GF-D8 (cell line): Measurements from ENCODE around the gene DMRTC1B.
"Not testable (repeated sequence)": the region's sequence is repeated elsewhere in the genome, so short reads cannot be mapped to it uniquely, and the experiment has no call there.

ENCODE experiments used
- DNase-seq: peaks from one replicate; lab custom pipeline; 2025; lab: John Stamatoyannopoulos, UW

The DMRTC1B gene, protein sequence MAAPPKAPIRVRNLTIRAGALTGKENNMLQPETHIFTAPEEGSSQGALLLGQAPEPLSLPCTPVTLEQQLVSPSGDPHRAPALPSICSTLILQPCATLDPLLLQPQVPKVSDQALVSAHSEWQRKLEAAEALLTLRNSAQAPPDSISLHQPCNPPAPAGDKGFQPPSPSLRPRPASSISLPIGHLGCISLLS

DNA sequence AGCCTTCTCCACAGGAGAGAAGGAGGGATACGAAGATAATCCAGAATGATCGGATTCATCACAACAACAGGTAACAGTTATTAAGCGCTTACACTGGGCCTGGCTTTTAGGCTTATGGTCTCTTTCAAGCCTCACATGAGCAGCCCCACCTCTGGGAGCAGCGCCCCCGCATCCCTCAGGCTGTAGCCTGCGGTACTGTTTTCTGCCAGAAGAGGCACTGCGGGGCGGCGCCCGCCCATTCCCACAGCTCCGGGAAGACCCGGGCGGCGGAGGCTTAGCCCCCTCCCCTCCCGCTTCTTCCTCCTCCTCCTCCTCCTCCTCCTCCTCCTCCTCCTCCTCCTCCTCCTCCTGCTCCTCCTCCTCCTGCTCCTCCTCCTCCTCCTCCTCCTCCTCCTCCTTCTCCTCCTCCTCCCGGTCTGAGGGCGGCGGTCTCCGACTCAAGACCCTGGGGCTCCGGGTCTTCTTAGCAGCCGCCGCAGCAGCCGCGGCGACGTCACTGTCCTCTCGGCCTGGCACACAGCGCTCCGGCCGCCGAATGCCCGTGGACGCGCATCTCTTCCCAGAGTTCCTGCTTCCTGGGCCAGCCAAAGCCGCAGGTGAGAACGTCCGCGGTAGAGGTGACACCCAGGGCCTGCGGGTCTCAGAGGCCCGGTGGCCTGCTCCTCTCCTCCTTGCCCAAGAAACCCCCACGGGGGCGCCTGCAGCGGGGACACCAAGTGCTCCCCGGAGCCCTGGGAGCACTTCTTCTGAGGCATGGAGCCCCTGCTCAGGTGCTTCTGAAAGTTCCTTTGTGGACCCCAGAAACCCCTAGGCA, at the start of gene DMRTC1B:
Gene DMRTC1B (plus strand): TSS at position 238 of the 814 bp plus-strand sequence. CDS start 68,246 bp downstream, outside the sequence.
- DNase-seq = not testable (repeated sequence)

DNA sequence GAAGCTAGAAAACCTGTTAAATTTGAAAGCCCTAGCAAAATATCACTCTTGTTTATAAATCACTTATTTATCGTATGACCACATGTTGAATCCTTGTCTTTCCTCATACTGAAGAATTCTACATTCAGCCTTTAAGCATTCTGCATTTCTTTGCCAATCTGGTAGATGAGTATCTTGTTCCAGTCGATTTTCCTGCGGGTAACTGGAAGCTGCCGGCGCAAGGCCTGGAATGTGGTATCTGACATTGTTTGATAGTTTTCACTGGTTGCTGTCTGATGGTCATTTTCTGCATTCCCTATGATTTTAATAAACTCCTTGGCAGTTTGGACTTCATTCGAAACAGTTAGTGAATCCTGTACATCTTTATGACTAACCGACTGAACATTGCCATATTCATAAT, 48.8 kb upstream of the DMRTC1B start:
- no peak for DNase-seq

DNA sequence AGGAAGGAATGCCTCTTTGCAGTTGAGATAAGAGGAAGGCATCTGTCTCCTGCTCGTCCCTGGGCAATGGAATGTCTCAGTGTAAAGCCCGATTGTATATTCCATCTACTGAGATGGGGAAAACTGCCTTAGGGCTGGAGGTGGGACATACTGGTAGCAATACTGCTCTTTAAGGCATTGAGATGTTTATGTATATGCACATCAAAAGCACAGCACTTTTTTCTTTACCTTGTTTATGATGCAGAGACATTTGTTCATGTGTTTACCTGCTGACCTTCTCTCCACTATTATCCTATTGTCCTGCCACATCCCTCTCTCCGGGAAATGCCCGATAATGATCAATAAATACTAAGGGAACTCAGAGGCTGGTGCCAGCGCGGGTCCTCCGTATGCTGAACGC, 43.1 kb upstream of the DMRTC1B start:
- not testable (repeated sequence) for DNase-seq

DNA sequence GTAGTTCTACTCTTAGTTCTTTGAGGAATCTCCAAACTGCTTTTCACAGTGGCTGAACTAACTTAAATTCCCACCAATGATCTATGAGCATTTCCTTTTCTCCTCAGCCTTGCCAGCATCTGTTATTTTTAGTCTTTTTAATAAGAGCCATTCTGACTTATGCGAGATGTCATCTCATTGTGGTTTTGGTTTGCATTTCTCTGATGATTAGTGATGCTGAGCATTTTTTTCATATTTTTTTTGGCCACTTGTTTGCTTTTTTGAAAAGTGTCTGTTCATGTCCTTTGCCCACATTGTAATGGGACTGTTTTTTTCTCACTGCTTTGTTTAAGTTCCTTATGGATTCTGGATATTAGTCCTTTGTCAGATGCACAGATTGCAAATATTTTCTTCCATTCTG, 41.1 kb upstream of the DMRTC1B start:
- DNase-seq = no peak

DNA sequence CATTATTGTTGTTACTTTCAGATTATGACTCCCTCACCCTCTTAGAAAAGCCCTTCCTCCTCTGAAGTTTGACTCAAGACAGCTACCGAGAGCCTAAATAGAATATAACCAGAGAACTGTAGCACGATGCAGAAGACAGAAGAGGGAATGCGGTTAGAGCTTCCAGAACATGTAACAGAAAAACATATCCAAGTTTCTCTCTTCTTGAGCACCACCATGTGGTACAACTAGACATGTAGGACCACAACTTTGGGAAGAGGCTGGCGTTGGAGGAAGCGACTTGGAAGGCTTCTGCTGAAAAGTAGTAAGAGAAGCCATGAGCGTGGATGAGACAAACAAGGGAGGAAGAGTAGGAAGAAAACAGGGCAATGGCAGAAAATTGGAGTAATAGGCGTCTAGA, 31.1 kb upstream of the DMRTC1B start:
- not testable (repeated sequence) for DNase-seq

DNA sequence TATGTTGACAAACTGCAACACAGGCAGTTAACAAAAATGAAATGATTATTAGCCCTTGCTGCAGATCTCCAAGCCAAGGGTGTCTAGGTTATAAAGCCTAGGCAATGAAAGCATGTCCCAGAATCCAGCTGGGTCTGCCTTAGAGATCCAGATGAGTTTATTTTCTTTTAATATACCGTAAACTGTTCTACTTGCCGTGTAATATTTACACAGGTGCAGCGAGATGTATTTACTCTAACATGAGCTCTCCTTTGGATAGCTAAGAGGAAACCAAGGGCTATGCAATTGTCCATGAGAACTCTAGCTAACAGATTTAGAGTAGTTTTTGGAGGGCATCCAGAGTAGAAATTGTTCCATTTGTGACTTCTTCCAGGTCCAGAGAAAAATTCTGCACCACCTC, 28.1 kb upstream of the DMRTC1B start:
- not testable (repeated sequence) for DNase-seq

DNA sequence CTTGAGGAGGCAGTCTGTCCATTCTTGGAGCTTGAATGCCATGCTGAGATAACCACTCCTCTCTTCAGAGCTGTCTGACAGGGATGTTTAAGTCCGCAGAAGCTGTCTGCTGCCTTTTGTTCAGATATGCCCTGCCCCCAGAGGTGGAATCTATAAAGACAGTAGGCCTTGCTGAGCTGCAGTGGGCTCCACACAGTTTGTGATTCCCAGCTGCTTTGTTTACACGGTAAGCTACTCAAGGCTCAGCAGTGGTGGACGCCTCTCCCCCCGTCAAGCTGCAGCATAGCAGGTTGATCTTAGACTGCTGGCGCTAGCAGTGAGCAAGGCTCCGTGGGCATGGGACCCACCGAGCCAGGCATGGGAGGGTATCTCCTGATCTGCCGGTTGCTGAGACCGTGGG, 16.2 kb upstream of the DMRTC1B start:
- DNase-seq = not testable (repeated sequence)

DNA sequence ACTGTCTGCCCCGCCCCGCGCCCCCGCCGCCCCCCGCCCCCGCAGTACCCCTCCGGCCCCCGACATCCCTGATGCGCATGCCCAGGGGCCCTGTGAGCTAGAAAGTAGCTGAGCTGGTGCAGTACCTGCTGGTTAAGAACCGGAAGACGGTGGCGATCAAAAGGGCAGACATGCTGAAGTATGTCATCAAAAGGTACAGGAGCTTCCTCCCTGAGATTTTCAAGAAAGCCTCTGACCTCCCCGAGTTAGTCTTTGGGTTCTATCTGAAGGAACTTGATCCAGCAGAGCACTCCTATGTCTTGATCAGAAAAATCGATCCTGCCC, 739 bp downstream of the DMRTC1B start:
- not testable (repeated sequence) for DNase-seq

DNA sequence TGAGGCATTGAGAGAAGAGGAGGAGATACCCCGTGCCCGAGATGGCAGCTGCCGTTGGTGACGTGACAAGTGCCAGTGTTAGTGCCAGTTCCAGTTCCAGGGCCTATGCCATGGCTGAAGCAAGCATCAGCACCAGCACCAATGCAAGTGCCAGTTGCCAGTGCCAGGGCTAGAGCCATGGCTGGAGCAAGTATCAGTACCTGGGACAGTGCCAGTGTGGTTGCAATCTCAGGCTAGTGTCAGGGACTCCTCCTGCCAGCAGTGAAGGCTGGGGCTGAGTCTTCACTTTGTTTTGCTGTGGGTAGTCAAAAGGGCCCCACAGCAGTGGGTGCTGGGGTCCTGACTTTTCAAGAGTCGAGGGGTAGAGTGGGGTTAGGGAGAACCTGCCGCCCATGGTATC, 1.5 kb downstream of the DMRTC1B start:
- DNase-seq = not testable (repeated sequence)

DNA sequence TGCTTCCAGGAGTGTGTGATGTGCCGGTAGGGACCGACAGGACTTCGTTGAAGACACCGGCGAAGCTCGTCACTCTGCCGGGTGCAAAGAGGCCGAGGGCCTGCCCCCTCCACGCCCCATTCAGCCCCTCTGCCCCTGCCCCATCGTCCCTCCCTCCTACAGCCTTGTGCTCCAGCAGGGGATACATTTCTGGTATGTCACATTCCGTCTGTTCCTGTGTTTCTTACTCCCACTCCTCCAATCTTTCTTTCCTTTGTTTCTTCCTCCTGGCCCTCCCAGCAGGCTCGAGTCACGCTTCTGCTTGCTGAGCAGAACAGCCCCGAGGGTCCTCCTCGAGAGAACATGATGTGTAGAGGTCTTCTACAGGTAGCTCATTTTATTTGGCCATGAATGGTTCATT, 5.9 kb downstream of the DMRTC1B start, which contains the start of gene FAM236B:
Gene FAM236B (minus strand): TSS at position 101 of the 400 bp plus-strand sequence. CDS start 100 bp downstream, at position 1.
- DNase-seq = not testable (repeated sequence)

DNA sequence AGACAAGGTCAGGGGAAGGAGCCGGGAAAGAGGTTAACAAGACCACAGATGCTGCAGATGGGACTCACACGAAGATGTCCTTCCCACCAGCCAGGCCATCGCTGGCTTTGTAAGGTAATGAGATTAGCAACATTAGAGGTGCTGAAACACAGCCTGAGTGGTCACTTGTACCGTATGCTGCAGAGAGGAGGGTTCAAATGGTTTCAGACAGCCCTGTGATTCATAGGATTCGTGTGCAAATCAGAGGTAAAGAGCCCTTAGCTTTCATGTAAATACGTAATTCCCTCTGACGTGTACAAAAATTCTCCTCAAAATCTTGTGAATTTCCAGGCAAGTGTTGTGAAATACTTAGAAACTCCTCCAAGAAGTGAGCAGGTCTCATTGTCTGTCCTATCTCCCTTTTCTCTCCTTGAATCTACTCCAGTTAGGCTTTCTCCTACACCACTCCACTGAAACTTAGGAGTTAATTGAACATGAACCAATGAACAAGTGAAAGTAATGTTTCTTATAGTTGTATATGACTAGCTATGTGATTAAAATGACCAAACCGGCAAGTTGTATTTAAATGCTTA, 6.8 kb downstream of the DMRTC1B start:
- not testable (repeated sequence) for DNase-seq

DNA sequence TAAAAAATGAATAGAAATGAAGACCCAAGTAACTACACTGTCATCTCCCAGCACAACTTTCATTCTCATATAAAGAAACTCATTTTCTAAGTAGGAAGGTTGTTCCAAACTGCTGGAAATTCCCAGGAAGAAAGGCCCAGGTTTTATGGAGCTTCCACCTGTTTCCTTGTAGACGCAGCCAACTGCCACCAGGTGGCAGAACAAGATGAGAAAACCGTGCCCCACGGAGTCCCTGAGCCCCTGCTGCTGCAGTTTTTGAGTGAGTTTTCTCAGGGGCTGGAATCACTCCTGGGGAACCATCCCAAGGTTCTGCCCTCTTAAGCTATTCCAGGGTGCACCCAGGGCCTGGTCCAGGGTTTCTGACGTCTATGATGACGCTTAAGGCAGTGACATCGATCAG, 7.3 kb downstream of the DMRTC1B start:
- not testable (repeated sequence) for DNase-seq

DNA sequence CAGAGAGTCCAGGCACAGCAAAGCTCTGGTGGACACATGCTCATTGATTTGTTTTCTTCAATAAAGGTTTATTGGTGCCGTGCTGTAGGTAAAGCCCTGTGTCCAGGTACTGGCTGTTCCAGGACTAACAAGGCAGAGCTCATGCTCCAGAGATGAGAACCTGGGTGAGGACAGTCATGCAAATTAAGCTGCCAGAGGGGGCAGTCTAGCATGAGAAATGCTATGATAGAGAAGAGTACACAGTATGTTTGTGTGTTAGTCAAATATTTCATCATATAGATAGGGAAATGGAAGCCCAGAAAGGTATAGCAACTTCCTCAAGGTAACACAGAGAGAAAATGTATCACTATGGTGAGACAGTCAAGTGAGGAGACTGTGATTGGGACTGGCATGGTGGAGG, 11.5 kb downstream of the DMRTC1B start:
- DNase-seq = not testable (repeated sequence)

DNA sequence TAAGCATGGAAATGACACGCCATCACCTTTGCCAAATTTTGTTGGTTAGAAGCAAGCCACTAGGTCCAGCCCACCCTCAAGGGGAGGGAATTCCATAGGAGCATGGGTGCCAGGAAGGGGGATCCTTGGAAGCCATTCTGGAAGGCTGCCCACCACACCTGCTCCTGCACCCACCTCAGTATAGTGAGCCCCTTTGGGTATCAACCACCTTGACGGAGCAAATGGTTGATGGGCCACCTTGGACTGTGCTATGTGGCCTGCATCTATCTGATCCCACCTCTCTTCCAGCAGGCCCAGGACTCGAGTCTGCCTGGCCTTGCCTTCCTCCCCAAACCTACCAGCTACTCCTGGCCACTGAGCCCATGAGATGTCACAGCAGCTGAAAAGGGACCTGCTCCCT, 13.7 kb downstream of the DMRTC1B start:
- DNase-seq = not testable (repeated sequence)

DNA sequence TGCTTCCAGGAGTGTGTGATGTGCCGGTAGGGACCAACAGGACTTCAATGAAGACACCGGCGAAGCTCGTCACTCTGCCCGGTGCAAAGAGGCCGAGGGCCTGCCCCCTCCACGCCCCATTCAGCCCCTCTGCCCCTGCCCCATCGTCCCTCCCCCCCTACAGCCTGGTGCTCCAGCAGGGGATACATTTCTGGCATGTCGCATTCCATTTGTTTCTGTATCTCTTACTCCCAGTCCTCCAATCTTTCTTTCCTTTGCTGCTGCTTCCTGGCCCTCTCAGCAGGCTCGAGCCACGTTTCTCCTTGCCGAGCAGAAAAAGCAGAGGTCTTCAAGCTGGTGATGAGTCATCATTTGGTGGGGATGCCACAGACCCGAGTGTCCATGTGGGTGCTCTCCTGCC, 31.4 kb downstream of the DMRTC1B start, which contains the start of gene FAM236D:
Gene FAM236D (minus strand): TSS at position 101 of the 400 bp plus-strand sequence. CDS start 100 bp downstream, at position 1.
- DNase-seq = not testable (repeated sequence)

DNA sequence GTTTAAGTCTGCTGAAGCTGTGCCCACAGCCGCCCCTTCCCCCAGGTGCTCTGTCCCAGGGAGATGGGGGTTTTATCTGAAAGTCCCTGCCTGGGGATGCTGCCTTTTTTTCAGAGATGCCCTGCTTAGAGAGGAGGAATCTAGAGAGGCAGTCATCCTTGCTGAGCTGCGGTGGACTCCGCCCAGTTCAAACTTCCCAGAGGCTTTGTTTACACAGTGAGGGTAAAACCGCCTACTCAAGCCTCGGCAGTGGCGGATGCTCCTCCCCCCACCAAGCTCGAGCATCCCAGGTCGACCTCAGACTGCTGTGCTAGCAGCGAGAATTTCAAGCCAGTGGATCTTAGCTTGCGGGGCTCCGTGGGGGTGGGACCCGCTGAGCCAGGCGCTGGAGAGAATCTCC, 54.0 kb downstream of the DMRTC1B start:
- DNase-seq = not testable (repeated sequence)

DNA sequence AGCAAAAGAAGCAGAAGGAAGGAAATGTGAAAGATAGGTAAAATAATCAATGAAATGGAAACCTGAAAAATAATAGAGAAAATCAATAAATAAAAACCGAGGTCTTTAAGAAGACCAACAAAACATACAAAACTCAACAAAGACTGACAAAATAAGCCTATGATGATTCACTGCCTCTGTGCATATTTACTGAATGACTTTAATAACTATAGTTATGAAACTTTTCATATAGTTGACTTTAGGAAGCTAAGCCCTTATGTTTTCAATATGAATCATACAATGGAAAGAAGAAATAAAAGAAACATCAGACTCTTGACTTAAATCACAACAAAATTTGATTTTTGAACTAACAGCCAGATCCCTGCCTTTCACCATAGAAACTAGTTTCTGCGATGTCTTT, 60.8 kb downstream of the DMRTC1B start:
- not testable (repeated sequence) for DNase-seq

DNA sequence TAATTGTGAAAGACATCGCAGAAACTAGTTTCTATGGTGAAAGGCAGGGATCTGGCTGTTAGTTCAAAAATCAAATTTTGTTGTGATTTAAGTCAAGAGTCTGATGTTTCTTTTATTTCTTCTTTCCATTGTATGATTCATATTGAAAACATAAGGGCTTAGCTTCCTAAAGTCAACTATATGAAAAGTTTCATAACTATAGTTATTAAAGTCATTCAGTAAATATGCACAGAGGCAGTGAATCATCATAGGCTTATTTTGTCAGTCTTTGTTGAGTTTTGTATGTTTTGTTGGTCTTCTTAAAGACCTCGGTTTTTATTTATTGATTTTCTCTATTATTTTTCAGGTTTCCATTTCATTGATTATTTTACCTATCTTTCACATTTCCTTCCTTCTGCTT, 106.2 kb downstream of the DMRTC1B start:
- DNase-seq = not testable (repeated sequence)

DNA sequence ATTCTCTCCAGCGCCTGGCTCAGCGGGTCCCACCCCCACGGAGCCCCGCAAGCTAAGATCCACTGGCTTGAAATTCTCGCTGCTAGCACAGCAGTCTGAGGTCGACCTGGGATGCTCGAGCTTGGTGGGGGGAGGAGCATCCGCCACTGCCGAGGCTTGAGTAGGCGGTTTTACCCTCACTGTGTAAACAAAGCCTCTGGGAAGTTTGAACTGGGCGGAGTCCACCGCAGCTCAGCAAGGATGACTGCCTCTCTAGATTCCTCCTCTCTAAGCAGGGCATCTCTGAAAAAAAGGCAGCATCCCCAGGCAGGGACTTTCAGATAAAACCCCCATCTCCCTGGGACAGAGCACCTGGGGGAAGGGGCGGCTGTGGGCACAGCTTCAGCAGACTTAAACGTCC, 113.0 kb downstream of the DMRTC1B start:
- DNase-seq = not testable (repeated sequence)
